ENCODE results near the gene CD53.
"Not testable (repeated sequence)": the region's sequence is repeated elsewhere in the genome, so short reads cannot be mapped to it uniquely, and the experiment has no call there.

CD53 gene

GRCh38 chr1:110853135-110853534 lies 19.8 kb upstream of the CD53 start:
- TF ChIP-seq CTCF (IDR thresholded peaks at IDR 0.05; ENCODE audit: borderline replicate concordance, control extremely low read depth, extremely low read depth, insufficient read depth, missing control alignments) = no peak
- DNase-seq (ENCODE audit: low spot score) = no peak
- in situ Hi-C loops (cut with MboI; ENCODE audit: low sequenced_read_pairs, unreplicated experiment) = no loop called here

GRCh38 chr1:110856410-110856809 lies 16.5 kb upstream of the CD53 start:
- in situ Hi-C loops (cut with MboI; ENCODE audit: low sequenced_read_pairs, unreplicated experiment) = no loop called here
- TF ChIP-seq CTCF (IDR thresholded peaks at IDR 0.05; ENCODE audit: borderline replicate concordance, control extremely low read depth, extremely low read depth, insufficient read depth, missing control alignments) = no peak
- DNase-seq (ENCODE audit: low spot score) = no peak

GRCh38 chr1:110857964-110858948 lies 14.7 kb upstream of the CD53 start:
- TF ChIP-seq CTCF (IDR thresholded peaks at IDR 0.05; ENCODE audit: borderline replicate concordance, control extremely low read depth, extremely low read depth, insufficient read depth, missing control alignments) = no peak
- in situ Hi-C loops (cut with MboI; ENCODE audit: low sequenced_read_pairs, unreplicated experiment) = no loop called here
- DNase-seq (ENCODE audit: low spot score) = no peak

GRCh38 chr1:110859062-110859461 lies 13.9 kb upstream of the CD53 start:
- no peak for DNase-seq (ENCODE audit: low spot score)
- in situ Hi-C loops (cut with MboI; ENCODE audit: low sequenced_read_pairs, unreplicated experiment) = no loop called here
- no peak for TF ChIP-seq CTCF (IDR thresholded peaks at IDR 0.05; ENCODE audit: borderline replicate concordance, control extremely low read depth, extremely low read depth, insufficient read depth, missing control alignments)

- TF ChIP-seq CTCF (IDR thresholded peaks at IDR 0.05; ENCODE audit: borderline replicate concordance, control extremely low read depth, extremely low read depth, insufficient read depth, missing control alignments) = no peak
- in situ Hi-C loops (cut with MboI; ENCODE audit: low sequenced_read_pairs, unreplicated experiment) = no loop called here
- DNase-seq (ENCODE audit: low spot score) = no peak
These were observed 12.8 kb upstream of the CD53 start for GRCh38 chr1:110860174-110860573.

- DNase-seq (ENCODE audit: low spot score); in situ Hi-C loops (cut with MboI; ENCODE audit: low sequenced_read_pairs, unreplicated experiment): not testable (repeated sequence)
These were observed 12.3 kb upstream of the CD53 start for GRCh38 chr1:110860620-110861019.

GRCh38 chr1:110861942-110862341 lies 11.0 kb upstream of the CD53 start:
- DNase-seq (ENCODE audit: low spot score); in situ Hi-C loops (cut with MboI; ENCODE audit: low sequenced_read_pairs, unreplicated experiment): not testable (repeated sequence)
